ENCODE results near the gene PLXNA4.

DNA sequence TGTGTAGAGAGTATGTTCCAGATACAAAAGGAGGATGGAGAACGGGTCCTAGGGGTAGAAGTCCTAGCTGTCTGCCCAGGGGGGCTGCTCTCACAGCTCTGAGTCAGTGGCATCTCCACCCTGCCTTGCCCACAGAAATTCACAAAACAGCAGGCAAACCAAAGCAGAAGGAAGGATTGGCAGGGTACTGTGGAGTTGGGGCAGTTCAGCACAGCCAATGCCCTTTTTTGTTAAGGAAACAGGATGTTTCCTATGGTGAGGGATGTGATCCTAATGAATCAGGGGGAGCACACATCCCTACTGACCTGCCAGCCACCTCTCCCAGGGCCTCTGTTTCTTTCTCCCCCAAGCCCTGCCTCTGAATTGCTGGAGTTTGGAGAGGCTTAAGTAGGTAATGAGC, 457.6 kb downstream of the PLXNA4 start:
- TF ChIP-seq EZH2 (IDR thresholded peaks at IDR 0.05; ENCODE audit: insufficient read depth, poor library complexity, severe bottlenecking): no peak
- TF ChIP-seq EZH2phosphoT487 (IDR thresholded peaks at IDR 0.05; ENCODE audit: insufficient read depth, low read depth): no peak

Data from GM23248 (cell line).